OCI-LY7 (cell line): ENCODE data around the gene XPR1.

Experiments used
- EZH2phosphoT487 ChIP-seq: fragments of 200-600 bp; sonication (generic); IDR thresholded peaks from 2 replicates; pipeline ENCODE4 v1.6.1; 2018; ENCODE audit warnings: low read depth, borderline replicate concordance, mild to moderate bottlenecking, mixed run types, antibody characterized with exemption, low read length, moderate library complexity, mixed read lengths
- TF ChIP-seq, protein P1 (sequence below): fragments of 200-600 bp; sonication (generic); conservative IDR thresholded peaks from 2 replicates; pipeline ENCODE4 v1.5.1; 2014; ENCODE audit warnings: mild to moderate bottlenecking, antibody characterized with exemption, low read length, moderate library complexity, mixed read lengths

- TF ChIP-seq, protein P1, sequence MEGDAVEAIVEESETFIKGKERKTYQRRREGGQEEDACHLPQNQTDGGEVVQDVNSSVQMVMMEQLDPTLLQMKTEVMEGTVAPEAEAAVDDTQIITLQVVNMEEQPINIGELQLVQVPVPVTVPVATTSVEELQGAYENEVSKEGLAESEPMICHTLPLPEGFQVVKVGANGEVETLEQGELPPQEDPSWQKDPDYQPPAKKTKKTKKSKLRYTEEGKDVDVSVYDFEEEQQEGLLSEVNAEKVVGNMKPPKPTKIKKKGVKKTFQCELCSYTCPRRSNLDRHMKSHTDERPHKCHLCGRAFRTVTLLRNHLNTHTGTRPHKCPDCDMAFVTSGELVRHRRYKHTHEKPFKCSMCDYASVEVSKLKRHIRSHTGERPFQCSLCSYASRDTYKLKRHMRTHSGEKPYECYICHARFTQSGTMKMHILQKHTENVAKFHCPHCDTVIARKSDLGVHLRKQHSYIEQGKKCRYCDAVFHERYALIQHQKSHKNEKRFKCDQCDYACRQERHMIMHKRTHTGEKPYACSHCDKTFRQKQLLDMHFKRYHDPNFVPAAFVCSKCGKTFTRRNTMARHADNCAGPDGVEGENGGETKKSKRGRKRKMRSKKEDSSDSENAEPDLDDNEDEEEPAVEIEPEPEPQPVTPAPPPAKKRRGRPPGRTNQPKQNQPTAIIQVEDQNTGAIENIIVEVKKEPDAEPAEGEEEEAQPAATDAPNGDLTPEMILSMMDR, result no peak
- no peak for TF ChIP-seq EZH2phosphoT487
Observed at GRCh38 chr1:180919183-180919700, 287.4 kb downstream of the XPR1 start.
